Neural progenitor cell (in vitro differentiated cells): ENCODE results near the gene RAPGEF2. TPM values are rescaled to one million over a fixed set of nuclear protein-coding genes. Genes with fewer than 3 reads are reported as not detected.

Source experiments
- DNase-seq: peaks from one replicate; pipeline ENCODE4 v3.0.0-alpha.2; 2016; ENCODE audit warnings: low spot score
- H2AFZ ChIP-seq: fragments of 200-600 bp; sonication (generic); replicated peaks from 2 replicates; pipeline ENCODE4 v1.6.1; 2016; ENCODE audit warnings: antibody characterized with exemption
- H3F3A ChIP-seq: fragments of 200-600 bp; sonication (generic); 2 replicates; pipeline ENCODE4 v1.6.1; 2016; ENCODE audit warnings: antibody characterized with exemption, low read depth
- H3K27ac ChIP-seq: fragments of 200-600 bp; sonication (generic); 2 replicates; pipeline ENCODE4 v1.5.1; 2016; ENCODE audit warnings: mild to moderate bottlenecking
- H3K27me3 ChIP-seq: fragments of 200-600 bp; sonication (generic); 2 replicates; pipeline ENCODE4 v1.6.1; 2016; ENCODE audit warnings: mild to moderate bottlenecking, moderate library complexity
- H3K36me3 ChIP-seq: fragments of 200-600 bp; sonication (generic); 2 replicates; pipeline ENCODE4 v1.5.1; 2016
- H3K4me1 ChIP-seq: fragments of 200-600 bp; sonication (generic); 2 replicates; pipeline ENCODE4 v1.6.1; 2016; ENCODE audit warnings: mixed run types
- H3K4me2 ChIP-seq: fragments of 200-600 bp; sonication (generic); 2 replicates; pipeline ENCODE4 v1.6.1; 2016
- H3K4me3 ChIP-seq: fragments of 200-600 bp; sonication (generic); 2 replicates; pipeline ENCODE4 v1.5.1; 2016
- H3K79me2 ChIP-seq: fragments of 200-600 bp; sonication (generic); 2 replicates; pipeline ENCODE4 v1.6.1; 2016; ENCODE audit warnings: low read depth
- H3K9ac ChIP-seq: fragments of 200-600 bp; sonication (generic); 2 replicates; pipeline ENCODE4 v1.6.1; 2016
- H3K9me3 ChIP-seq: fragments of 200-600 bp; sonication (generic); 2 replicates; pipeline ENCODE4 v1.5.1; 2016; ENCODE audit warnings: low read depth
- H4K20me1 ChIP-seq: fragments of 200-600 bp; sonication (generic); 2 replicates; pipeline ENCODE4 v1.6.1; 2016; ENCODE audit warnings: low read depth
- H3K27ac Mint-ChIP-seq: 3 replicates; pipeline ENCODE4 v1.8.0; 2021; ENCODE audit warnings: mixed read lengths
- H3K27me3 Mint-ChIP-seq: 2 replicates; pipeline ENCODE4 v1.8.0; 2022; ENCODE audit warnings: low read depth, mild to moderate bottlenecking, inconsistent platforms, moderate library complexity, mixed read lengths; ENCODE audit not compliant: insufficient read depth
- H3K36me3 Mint-ChIP-seq: 3 replicates; pipeline ENCODE4 v1.8.0; 2021; ENCODE audit warnings: mixed read lengths
- H3K4me1 Mint-ChIP-seq: 3 replicates; pipeline ENCODE4 v1.8.0; 2021; ENCODE audit warnings: mixed read lengths
- H3K4me3 Mint-ChIP-seq: 3 replicates; pipeline ENCODE4 v1.8.0; 2021; ENCODE audit warnings: mild to moderate bottlenecking, moderate library complexity, mixed read lengths
- H3K9me3 Mint-ChIP-seq: 3 replicates; pipeline ENCODE4 v1.8.0; 2020; ENCODE audit warnings: mixed read lengths
- CTCF ChIP-seq: fragments of 200-600 bp; sonication (generic); IDR thresholded peaks from 2 replicates; pipeline ENCODE4 v1.5.1; 2017; ENCODE audit warnings: antibody characterized with exemption, mild to moderate bottlenecking
- EZH2 ChIP-seq: fragments of 200-600 bp; sonication (generic); IDR thresholded peaks from 2 replicates; pipeline ENCODE4 v1.6.1; 2017; ENCODE audit warnings: antibody characterized with exemption, mild to moderate bottlenecking, moderate library complexity
- EZH2phosphoT487 ChIP-seq: fragments of 200-600 bp; sonication (generic); IDR thresholded peaks from 2 replicates; pipeline ENCODE4 v1.6.1; 2017; ENCODE audit warnings: antibody characterized with exemption
- total RNA-seq: library from RNA; depleted of rRNA; stranded (reverse); fragments of >200 nt; gene quantifications from 2 replicates; pipeline ENCODE4 v1.2.3, GENCODE V29; 2015; ENCODE audit warnings: low replicate concordance

The RAPGEF2 gene
- total RNA-seq, 1 donor from 2014 or later = 70.4 TPM

GRCh38 chr4:159396151-159396550 lies 293.3 kb downstream of the RAPGEF2 start:
- Mint-ChIP-seq H3K27ac (no peak overlapping the region), H3K36me3 (no peaks in the 10 kb centered on the region), H3K27me3 (peaks cover 2% of the 10 kb centered on the region), H3K4me3 (no peak overlapping the region), H3K4me1 (peaks cover 16% of the 10 kb centered on the region), H3K9me3 (peaks cover 10% of the 10 kb centered on the region)
- Histone ChIP-seq H3K4me1 (no peaks in the 10 kb centered on the region), H3F3A (no peaks in the 10 kb centered on the region), H3K4me2 (no peak overlapping the region), H3K4me3 (no peak overlapping the region), H3K27me3 (no peaks in the 10 kb centered on the region), H3K79me2 (no peaks in the 10 kb centered on the region), H2AFZ (no peak overlapping the region), H4K20me1 (no peaks in the 10 kb centered on the region), H3K27ac (no peak overlapping the region), H3K36me3 (no peaks in the 10 kb centered on the region), H3K9ac (no peak overlapping the region), H3K9me3 (no peaks in the 10 kb centered on the region)
- DNase-seq = no peak
- TF ChIP-seq EZH2 (no peak), EZH2phosphoT487 (no peak), CTCF (no peak)

- TF ChIP-seq CTCF (no peak), EZH2phosphoT487 (no peak), EZH2 (no peak)
- H3K4me3 ChIP-seq = no peak overlapping the region
- H2AFZ ChIP-seq = no peak overlapping the region
- peaks cover 26% of the 10 kb centered on the region for H3K4me1 Mint-ChIP-seq
- no peaks in the 10 kb centered on the region for H3K79me2 ChIP-seq
- H3K9me3 Mint-ChIP-seq = peaks cover 3% of the 10 kb centered on the region
- no peaks in the 10 kb centered on the region for H3K27me3 ChIP-seq
- no peaks in the 10 kb centered on the region for H3K9me3 ChIP-seq
- peaks cover 5% of the 10 kb centered on the region for H3K27me3 Mint-ChIP-seq
- no peak overlapping the region for H3K4me3 Mint-ChIP-seq
- no peaks in the 10 kb centered on the region for H3F3A ChIP-seq
- no peak overlapping the region for H3K9ac ChIP-seq
- no peak overlapping the region for H3K4me2 ChIP-seq
- H3K36me3 ChIP-seq = no peaks in the 10 kb centered on the region
- H3K27ac ChIP-seq = no peak overlapping the region
- no peak overlapping the region for H3K27ac Mint-ChIP-seq
- DNase-seq = no peak
- H3K4me1 ChIP-seq = peaks cover 6% of the 10 kb centered on the region
- H4K20me1 ChIP-seq = no peaks in the 10 kb centered on the region
- no peaks in the 10 kb centered on the region for H3K36me3 Mint-ChIP-seq
Measured at GRCh38 chr4:159398236-159398638, 295.4 kb downstream of the RAPGEF2 start.

DNA sequence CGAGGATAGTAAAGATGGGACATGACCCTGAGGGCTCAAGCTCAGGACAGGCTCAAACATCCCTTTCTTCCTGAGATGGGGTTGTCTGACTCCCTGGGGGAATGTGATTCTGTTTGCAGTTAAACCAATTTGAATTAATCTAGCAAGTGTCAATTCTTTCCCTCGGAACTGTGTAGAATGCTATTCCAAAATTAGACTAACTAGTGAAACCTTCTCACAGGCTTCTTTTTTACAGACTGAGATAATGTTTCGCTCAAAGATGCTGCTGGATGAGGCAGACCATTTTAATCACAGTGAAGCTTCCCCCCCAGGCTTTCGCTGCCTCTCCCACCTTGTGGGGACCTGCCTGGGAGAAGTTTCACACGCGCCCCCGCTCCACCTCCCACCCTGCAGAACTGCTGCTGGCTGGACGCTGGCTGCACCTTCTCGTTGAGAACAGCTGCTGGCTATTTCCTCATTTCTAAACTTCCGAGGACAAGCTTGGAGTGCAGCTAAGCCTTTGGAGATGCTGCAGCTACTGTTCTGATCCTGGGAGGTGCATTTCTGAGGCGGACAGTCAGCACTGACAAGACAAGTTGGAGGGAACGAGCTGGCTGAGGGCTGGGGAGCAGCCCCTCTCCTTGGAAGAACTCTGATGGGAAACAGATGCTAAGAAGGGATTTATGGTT lies 297.8 kb downstream of the RAPGEF2 start:
- no peaks in the 10 kb centered on the region for H3F3A ChIP-seq
- H3K27me3 ChIP-seq = no peaks in the 10 kb centered on the region
- no peaks in the 10 kb centered on the region for H3K36me3 Mint-ChIP-seq
- H3K27ac ChIP-seq = no peak overlapping the region
- H3K27me3 Mint-ChIP-seq = peaks cover 5% of the 10 kb centered on the region
- H3K27ac Mint-ChIP-seq = peak overlapping the region; percentile 67
- no peak for DNase-seq
- H4K20me1 ChIP-seq = no peaks in the 10 kb centered on the region
- H3K79me2 ChIP-seq = no peaks in the 10 kb centered on the region
- H3K9me3 ChIP-seq = no peaks in the 10 kb centered on the region
- TF ChIP-seq EZH2 (no peak), CTCF (no peak), EZH2phosphoT487 (no peak)
- H3K36me3 ChIP-seq = no peaks in the 10 kb centered on the region
- no peak overlapping the region for H3K4me2 ChIP-seq
- no peak overlapping the region for H3K4me3 Mint-ChIP-seq
- H3K4me1 Mint-ChIP-seq = peaks cover 26% of the 10 kb centered on the region
- no peak overlapping the region for H3K9ac ChIP-seq
- H3K9me3 Mint-ChIP-seq = peaks cover 3% of the 10 kb centered on the region
- H3K4me3 ChIP-seq = no peak overlapping the region
- no peak overlapping the region for H2AFZ ChIP-seq
- peaks cover 6% of the 10 kb centered on the region for H3K4me1 ChIP-seq
